ENCODE data around the gene TRIM47. TPM values are rescaled to one million over a fixed set of nuclear protein-coding genes. Genes with fewer than 3 reads are reported as not detected.

The TRIM47 gene
- total and polyA plus RNA-seq, 2 experiments from 2014 or later, result 13.0 to 36.9 TPM

- no peaks in the 10 kb centered on the region for H4K20me1 ChIP-seq (ENCODE audit: insufficient read depth, poor library complexity, severe bottlenecking)
- H3K9me3 ChIP-seq (ENCODE audit: low read depth), result no peaks in the 10 kb centered on the region
- no peaks in the 10 kb centered on the region for H3K79me2 ChIP-seq
- no peaks in the 10 kb centered on the region for H3K36me3 ChIP-seq (replicated peaks; ENCODE audit: insufficient read depth, low read depth)
- 79% methylated on average over 7 of the region's 7 CpGs for WGBS (ENCODE audit: low lambda C conversion rate, missing lambda C conversion rate)
- H3K4me3 ChIP-seq, result no peak overlapping the region
- H3K27ac ChIP-seq, result no peak overlapping the region
- DNase-seq (ENCODE audit: low spot score), result no peak
- H3K9me2 ChIP-seq (replicated peaks; ENCODE audit: insufficient read depth), result no peaks in the 10 kb centered on the region
- H3K4me2 ChIP-seq, result no peak overlapping the region
- no peak overlapping the region for H2AFZ ChIP-seq
- TF ChIP-seq CTCF (IDR thresholded peaks at IDR 0.05; ENCODE audit: poor library complexity) (no peak), EZH2phosphoT487 (IDR thresholded peaks at IDR 0.05; ENCODE audit: low read depth, severe bottlenecking, unreplicated experiment) (no peak), EZH2 (IDR thresholded peaks at IDR 0.05; ENCODE audit: borderline replicate concordance) (no peak)
- peaks cover 9% of the 10 kb centered on the region for H3K27me3 ChIP-seq
- H3K4me1 ChIP-seq (ENCODE audit: insufficient read depth), result peaks cover 13% of the 10 kb centered on the region
Observed at GRCh38 chr17:75880266-75880665, 1.9 kb upstream of the TRIM47 start.

DNA sequence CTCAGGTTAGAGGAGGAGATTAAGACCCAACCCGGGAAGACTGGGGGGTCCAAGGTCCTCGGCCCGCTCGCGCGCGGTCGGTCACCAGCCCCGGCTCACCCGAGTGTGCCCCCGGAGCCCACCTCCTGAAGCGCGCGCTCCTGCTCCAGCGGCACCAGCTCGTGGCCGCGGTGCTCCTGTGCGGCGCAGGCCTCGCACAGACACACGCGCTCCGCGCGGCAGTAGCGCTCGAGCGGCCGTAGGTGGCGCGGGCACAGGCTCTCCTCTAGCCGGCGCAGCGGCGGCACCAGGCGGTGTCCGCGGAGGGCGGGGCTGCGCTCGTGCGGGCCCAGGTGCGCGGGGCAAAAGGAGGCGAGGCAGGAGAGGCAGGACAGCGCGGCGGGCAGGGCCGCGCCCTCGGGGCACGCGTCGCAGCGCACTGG lies 618 bp downstream of the TRIM47 start:
- Histone ChIP-seq H3K4me2 (peak overlapping the region; percentile 80), H3K36me3 (replicated peaks; ENCODE audit: insufficient read depth, low read depth) (no peaks in the 10 kb centered on the region), H3K9me3 (ENCODE audit: low read depth) (no peaks in the 10 kb centered on the region), H3K4me1 (ENCODE audit: insufficient read depth) (peaks cover 18% of the 10 kb centered on the region), H4K20me1 (ENCODE audit: insufficient read depth, poor library complexity, severe bottlenecking) (no peaks in the 10 kb centered on the region), H3K79me2 (no peaks in the 10 kb centered on the region), H2AFZ (peak overlapping the region; percentile 28), H3K4me3 (peak overlapping the region; percentile 26), H3K9me2 (replicated peaks; ENCODE audit: insufficient read depth) (no peaks in the 10 kb centered on the region), H3K27ac (peak overlapping the region; percentile 71), H3K27me3 (peaks cover 9% of the 10 kb centered on the region)
- WGBS (ENCODE audit: low lambda C conversion rate, missing lambda C conversion rate), result under 1% methylated on average over 47 of the region's 56 CpGs
- peak; percentile 92 for DNase-seq (ENCODE audit: low spot score)
- TF ChIP-seq EZH2 (IDR thresholded peaks at IDR 0.05; ENCODE audit: borderline replicate concordance) (no peak), CTCF (IDR thresholded peaks at IDR 0.05; ENCODE audit: poor library complexity) (peak; percentile 43)

DNA sequence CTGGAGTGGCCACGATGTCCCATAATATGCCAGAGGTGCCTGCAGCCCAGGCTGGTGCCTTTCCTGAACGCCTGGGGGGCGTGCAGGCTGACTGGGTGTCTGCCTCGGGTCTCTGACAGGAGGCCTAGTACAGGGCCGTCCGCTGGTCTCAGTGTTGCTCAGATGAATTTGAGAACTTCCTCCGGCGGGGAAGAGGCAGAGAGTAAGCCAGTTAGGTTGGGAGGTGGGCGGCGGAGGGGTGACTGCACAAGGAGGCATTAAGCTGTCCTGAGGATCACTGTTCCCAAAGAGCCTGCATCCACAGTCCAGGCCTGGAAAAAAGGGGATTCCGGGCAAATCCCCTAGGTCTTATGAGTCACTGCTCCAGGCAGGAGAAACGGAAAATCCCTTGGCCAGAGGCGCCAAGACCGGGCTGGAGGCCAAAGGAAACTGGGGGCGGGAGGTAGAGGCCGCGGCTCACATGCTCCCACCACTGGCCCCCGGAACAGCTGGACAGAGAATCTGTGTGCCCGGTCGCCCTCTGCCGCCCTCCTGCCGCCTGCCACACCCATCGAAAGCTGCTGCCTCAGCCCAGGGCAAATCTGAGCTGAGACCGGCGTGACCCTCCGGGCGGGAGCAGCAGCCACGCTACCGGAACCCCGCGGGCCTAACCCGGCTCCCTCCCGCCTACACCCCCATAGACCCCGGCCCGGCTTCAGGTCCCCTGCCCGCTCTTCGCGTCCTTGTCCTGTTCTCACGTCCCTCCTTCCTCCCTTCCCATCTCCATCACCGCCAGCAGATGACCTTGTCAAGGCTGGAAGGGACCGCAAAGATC lies 1.2 kb downstream of the TRIM47 start:
- TF ChIP-seq EZH2 (IDR thresholded peaks at IDR 0.05; ENCODE audit: borderline replicate concordance) (no peak), CTCF (IDR thresholded peaks at IDR 0.05; ENCODE audit: poor library complexity) (peak; percentile 10)
- peaks cover 22% of the 10 kb centered on the region for H3K4me1 ChIP-seq (ENCODE audit: insufficient read depth)
- H3K27me3 ChIP-seq, result peaks cover 9% of the 10 kb centered on the region
- no peaks in the 10 kb centered on the region for H3K9me2 ChIP-seq (replicated peaks; ENCODE audit: insufficient read depth)
- H3K79me2 ChIP-seq, result no peaks in the 10 kb centered on the region
- no peak overlapping the region for H2AFZ ChIP-seq
- peak overlapping the region; percentile 85 for H3K27ac ChIP-seq
- peak overlapping the region; percentile 80 for H3K4me2 ChIP-seq
- H3K9me3 ChIP-seq (ENCODE audit: low read depth), result no peaks in the 10 kb centered on the region
- H3K36me3 ChIP-seq (replicated peaks; ENCODE audit: insufficient read depth, low read depth), result no peaks in the 10 kb centered on the region
- H4K20me1 ChIP-seq (ENCODE audit: insufficient read depth, poor library complexity, severe bottlenecking), result no peaks in the 10 kb centered on the region
- WGBS (ENCODE audit: low lambda C conversion rate, missing lambda C conversion rate), result 24% methylated on average over 36 of the region's 41 CpGs
- peak; percentile 89 for DNase-seq (ENCODE audit: low spot score)
- H3K4me3 ChIP-seq, result peak overlapping the region; percentile 26

All from hepatocyte (in vitro differentiated cells).